Measurements from ENCODE around the gene TSPAN9. TPM values are rescaled to one million over a fixed set of nuclear protein-coding genes. Genes with fewer than 3 reads are reported as not detected.

TSPAN9 gene
- total and polyA plus RNA-seq, 9 of the 15 experiments (the other 6 are each of a cell fraction or from before 2014, with no cell fraction given) = 0.23 to 2.1 (median 0.60) TPM; not detected in 2

GRCh38 chr12:3295225-3295624 lies 218.0 kb downstream of the TSPAN9 start (continued):
- TF ChIP-seq, protein P1, sequence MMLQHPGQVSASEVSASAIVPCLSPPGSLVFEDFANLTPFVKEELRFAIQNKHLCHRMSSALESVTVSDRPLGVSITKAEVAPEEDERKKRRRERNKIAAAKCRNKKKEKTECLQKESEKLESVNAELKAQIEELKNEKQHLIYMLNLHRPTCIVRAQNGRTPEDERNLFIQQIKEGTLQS (IDR thresholded peaks at IDR 0.05) = no peak
- TF ChIP-seq, protein P1 (CRISPR knock-in tag; conservative IDR thresholded peaks at IDR 0.05) = no peak
- TF ChIP-seq MEF2A (IDR thresholded peaks at IDR 0.05; ENCODE audit: control insufficient read depth, low read depth, low read length) (no peak), FOXK2 (conservative IDR thresholded peaks at IDR 0.05 in 1 of 2, IDR thresholded peaks at IDR 0.05 in 1 of 2; ENCODE audit: low read depth in 2 of 2) (no peak), NR3C1 (CRISPR knock-in tag; IDR thresholded peaks at IDR 0.05) (no peak), NCOA2 (IDR thresholded peaks at IDR 0.05; ENCODE audit: partially characterized antibody in 2 of 2) (no peak), CBX1 (IDR thresholded peaks at IDR 0.05; ENCODE audit: low read depth) (no peak), ZNF316 (IDR thresholded peaks at IDR 0.05) (no peak)
- TF ChIP-seq, protein P2, sequence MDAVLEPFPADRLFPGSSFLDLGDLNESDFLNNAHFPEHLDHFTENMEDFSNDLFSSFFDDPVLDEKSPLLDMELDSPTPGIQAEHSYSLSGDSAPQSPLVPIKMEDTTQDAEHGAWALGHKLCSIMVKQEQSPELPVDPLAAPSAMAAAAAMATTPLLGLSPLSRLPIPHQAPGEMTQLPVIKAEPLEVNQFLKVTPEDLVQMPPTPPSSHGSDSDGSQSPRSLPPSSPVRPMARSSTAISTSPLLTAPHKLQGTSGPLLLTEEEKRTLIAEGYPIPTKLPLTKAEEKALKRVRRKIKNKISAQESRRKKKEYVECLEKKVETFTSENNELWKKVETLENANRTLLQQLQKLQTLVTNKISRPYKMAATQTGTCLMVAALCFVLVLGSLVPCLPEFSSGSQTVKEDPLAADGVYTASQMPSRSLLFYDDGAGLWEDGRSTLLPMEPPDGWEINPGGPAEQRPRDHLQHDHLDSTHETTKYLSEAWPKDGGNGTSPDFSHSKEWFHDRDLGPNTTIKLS (IDR thresholded peaks at IDR 0.05; ENCODE audit: borderline replicate concordance, low read depth) = no peak
- TF ChIP-seq, protein P3, sequence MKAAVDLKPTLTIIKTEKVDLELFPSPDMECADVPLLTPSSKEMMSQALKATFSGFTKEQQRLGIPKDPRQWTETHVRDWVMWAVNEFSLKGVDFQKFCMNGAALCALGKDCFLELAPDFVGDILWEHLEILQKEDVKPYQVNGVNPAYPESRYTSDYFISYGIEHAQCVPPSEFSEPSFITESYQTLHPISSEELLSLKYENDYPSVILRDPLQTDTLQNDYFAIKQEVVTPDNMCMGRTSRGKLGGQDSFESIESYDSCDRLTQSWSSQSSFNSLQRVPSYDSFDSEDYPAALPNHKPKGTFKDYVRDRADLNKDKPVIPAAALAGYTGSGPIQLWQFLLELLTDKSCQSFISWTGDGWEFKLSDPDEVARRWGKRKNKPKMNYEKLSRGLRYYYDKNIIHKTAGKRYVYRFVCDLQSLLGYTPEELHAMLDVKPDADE (conservative IDR thresholded peaks at IDR 0.05; ENCODE audit: control insufficient read depth, low read depth, low read length) = no peak

Data from K562 (cell line).